GM12878 (cell line): ENCODE measurements around the gene KRT32.

ENCODE experiments used
- CTCF ChIP-seq, 3 experiments: IDR thresholded peaks in 2 of 3; conservative IDR thresholded peaks in 1 of 3; 2 replicates each; pipeline ENCODE4 v1.5.1; 2011; ENCODE audit warnings: low read depth in 3 of 3, low read length in 3 of 3, mild to moderate bottlenecking in 3 of 3, control low read depth in 2 of 3, moderate library complexity in 2 of 3, inconsistent platforms in 1 of 3, mixed read lengths in 1 of 3; ENCODE audit not compliant: control insufficient read depth in 2 of 3, insufficient read depth in 1 of 3; ENCODE audit errors: extremely low read depth in 1 of 3
- DPF2 ChIP-seq: fragments of 450-650 bp; IDR thresholded peaks from 2 replicates; pipeline ENCODE4 v1.6.1; 2017; ENCODE audit warnings: mild to moderate bottlenecking

DNA sequence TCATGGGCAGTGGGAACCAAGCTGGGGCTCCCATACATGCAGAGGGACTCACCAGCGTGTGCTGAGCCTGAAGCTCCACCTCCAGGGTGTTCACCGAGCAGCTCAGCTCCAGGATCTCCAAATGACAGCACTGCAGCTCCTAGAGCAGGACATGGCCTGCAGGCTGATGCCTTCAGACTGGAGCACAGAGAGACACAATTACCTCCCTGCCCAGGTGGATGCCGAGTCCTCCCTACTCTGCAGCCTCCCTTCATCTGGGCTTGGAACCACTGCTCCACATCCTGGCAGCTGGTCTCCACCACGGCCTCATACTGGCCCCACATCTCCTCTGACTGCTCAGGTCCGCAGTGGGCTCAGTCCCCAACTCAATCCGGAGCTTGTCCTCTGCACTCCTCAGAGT is 18.2 kb downstream of the KRT32 start:
- TF ChIP-seq CTCF (IDR thresholded peaks at IDR 0.05 in 2 of 3, conservative IDR thresholded peaks at IDR 0.05 in 1 of 3; ENCODE audit: control insufficient read depth in 2 of 3, extremely low read depth in 1 of 3, insufficient read depth in 1 of 3, low read depth in 3 of 3, low read length in 3 of 3) (no peak), DPF2 (no peak)
